HG02840 (cell line): ENCODE data around the gene EXOC5.
"Not testable (repeated sequence)": the region's sequence is repeated elsewhere in the genome, so short reads cannot be mapped to it uniquely, and the experiment has no call there.

Experiments used
- ATAC-seq: cut with Tn5 transposase; IDR thresholded peaks from one replicate; pipeline ENCODE4 v1.9.1; 2021; ENCODE audit warnings: mild to moderate bottlenecking, moderate library complexity, moderate number of reproducible peaks; ENCODE audit not compliant: unreplicated experiment, low FRiP score

The EXOC5 gene

DNA sequence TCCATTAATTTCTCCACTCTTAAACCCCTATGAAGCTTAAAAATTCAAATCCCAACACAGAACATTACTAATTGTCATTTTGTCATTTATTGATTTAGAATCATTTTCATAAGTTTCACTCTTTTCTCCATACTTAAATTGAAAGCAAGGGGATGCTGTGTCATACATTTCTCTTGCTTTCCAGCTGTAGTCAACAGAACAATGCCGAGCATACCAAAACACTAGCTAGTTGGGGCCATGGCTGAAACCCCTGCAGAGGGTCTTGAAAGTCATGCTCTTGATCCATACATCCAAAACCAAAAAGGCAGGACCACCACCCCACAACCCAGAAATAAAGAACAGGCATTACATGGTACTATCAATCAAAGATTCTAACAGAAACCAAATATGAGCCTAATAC is 9.0 kb downstream of the EXOC5 start:
- no peak for ATAC-seq

DNA sequence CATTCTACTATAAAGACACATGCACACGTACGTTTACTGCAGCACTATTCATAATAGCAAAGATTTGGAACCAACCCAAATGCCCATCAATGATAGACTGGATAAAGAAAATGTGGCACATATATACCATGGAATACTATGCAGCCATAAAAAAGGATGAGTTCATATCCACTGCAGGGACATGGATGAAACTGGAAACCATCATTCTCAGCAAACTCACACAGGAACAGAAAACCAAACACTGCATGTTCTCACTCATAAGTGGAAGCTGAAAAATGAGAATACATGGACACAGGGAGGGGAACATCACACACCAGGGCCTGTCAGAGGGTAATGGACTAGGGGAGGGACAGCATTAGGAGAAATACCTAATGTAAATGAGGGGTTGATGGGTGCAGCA is 10.5 kb downstream of the EXOC5 start:
- not testable (repeated sequence) for ATAC-seq

DNA sequence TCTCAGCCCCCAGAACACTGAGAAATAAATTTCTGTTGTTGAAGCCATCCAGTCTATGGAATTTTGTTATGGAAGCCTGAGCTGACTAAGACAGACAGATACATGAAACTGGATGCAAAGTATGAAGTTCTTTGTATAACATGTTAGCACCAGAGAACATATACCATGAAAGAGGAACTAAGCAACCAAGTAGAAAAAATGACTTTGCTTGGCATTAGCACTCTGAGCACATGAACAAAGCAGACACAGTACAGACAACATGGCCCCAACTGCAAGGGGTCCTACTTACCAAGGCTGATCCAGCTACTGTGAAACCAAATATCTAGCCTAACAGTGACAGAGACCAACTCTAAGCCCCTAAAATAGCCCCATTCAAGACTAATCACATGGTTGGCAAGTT is 13.8 kb downstream of the EXOC5 start:
- no peak for ATAC-seq

DNA sequence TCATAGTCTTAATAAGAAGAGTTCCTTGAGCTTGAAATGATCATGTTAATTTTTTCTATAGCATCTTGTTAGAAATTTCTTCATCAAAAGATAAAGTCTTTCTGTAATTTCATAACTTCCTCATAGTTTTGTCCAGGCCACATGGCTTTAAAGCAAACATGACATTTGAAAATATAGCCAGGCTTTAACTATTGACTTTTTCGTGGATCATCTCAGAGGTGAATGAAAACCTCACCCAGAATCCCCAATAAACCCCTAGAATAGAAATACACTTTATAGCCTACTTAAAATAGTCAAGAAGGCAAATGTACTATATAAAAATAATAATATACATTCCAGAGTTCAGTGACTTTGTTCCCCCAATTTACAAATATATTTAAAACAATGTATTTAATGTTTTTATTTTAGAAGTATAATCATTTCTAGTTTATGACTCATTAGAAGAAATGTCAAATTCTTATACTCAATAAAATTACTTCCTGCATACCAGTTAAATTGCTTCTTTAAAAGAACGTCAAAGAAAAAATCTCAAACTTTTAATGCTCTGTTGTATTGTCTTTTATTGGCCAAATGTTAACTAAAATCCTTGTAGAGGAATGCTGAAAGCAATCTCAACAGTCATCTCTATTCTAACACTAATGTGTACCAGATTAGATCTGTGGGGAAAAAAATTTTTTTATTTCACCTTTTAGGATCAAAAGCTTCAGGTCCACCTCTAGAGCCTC is 21.6 kb downstream of the EXOC5 start:
- no peak for ATAC-seq

DNA sequence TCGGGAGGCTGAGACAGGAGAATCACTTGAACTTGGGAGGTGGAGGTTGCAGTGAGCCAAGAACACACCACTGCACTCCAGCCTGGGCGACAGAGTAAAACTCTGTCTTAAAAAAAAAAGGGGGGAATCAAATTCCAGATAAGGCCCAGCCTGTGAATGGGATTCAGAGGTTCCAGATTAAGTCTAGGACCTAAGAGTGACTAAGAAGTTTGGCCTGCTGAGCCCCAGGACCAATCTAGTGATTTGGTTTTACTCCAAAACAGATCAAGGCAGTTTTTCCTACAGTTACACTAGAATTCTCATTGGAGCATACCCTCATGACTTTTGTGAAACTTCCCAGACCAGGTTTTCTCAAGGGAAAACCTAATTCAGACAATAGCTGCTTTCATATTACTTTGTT is 22.8 kb downstream of the EXOC5 start:
- no peak for ATAC-seq

DNA sequence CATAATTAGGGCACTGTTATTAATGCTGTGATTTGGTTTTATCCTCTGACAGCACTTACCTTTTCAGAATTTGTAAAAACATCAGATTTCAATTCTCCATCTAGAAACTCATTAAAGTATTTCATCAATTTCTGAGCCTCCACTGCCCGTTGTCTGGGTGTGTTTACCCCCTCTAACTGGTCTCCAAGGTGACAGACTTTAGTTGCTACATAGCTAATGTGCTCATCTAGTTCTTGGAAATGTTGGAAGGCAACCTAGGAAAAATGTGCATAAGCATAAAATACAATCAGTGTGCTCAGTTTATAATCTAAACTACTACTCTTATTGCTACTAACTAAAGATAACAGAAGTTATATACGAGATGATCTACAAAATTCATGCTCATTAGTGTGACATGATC is 24.6 kb downstream of the EXOC5 start:
- no peak for ATAC-seq

DNA sequence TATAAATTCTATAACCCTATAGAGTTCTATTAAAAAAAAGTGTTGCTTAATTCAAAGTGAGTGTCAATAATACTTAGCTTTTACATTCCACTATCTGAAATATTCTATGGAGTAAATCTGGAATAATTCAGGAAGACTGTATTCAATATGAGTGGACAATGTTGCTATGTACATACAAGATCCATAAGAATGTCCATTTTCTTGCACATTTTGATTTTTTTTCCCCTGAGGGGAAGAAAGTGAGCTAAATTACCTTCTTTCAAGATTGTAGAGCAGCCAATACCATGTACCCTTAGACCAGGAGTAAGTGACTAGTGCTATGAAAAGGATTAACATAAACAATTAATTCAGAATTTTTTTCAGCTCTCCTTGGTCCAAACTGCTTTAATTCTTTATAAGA is 25.4 kb downstream of the EXOC5 start:
- no peak for ATAC-seq

DNA sequence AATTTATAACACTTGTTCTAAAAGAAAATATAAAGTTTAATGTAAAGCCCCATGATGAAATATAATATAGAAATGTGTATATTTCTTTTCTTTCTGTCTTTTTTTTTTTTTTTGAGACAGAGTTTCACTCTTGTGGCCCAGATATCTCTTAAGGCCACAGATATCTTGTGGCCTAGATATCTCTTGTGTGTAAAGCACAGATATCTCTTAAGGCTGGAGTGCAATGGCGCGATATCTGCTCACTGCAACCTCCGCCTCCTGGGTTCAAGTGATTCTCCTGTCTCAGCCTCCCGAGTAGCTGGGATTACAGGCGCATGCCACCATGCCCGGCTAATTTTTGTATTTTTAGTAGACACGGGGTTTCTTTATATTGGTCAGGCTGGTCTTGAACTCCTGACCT is 28.6 kb downstream of the EXOC5 start:
- not testable (repeated sequence) for ATAC-seq

DNA sequence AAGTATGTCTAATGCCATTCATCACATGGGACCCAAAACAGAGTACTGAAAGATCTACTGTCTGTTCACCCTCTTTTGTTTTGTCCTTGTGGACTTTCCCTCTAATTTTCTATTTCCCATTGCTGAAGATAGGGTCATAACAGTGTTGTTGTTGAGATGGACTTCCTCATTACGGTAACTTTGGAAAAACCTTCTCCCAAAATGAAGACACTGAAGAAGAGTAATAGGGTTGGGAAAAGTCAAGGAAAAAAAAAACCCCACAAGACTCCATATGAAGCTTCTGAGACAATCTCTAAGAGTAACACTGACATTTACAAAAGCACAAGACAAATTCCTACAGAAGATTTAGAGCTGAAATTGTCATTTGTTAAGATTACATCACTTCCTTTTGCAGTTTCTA is 36.7 kb downstream of the EXOC5 start:
- no peak for ATAC-seq

DNA sequence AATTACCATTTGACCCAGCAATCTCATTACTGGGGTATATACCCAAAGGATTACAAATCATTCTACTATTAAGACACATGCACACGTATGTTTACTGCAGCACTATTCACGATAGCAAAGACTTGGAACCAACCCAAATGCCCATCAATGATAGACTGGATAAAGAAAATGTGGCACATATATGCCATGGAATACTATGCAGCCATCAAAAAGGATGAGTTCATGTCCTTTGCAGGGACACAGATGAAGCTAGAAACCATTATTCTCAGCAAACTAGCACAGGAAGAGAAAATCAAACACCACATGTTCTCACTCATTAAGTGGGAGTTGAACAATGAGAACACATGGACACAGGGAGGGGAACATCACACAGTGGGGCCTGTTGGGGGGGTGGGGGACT is 40.4 kb downstream of the EXOC5 start:
- not testable (repeated sequence) for ATAC-seq

DNA sequence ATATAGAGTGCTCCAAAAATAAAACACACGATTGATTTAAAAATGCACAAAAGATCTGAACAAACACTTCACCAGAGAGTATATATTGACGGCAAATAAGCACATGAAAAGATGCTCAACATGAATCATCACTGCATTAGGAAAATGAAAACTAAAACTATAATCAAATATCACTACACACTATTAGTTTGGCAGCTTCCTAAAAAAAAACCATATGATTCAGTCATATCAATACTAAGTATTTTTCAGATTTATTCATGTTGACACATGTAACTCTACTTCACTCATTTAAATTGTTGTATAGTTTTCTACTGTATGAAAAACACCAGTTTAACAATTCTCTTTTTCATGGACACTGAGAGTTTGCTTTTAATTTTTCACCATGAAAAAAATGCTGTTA is 41.6 kb downstream of the EXOC5 start:
- ATAC-seq = no peak

DNA sequence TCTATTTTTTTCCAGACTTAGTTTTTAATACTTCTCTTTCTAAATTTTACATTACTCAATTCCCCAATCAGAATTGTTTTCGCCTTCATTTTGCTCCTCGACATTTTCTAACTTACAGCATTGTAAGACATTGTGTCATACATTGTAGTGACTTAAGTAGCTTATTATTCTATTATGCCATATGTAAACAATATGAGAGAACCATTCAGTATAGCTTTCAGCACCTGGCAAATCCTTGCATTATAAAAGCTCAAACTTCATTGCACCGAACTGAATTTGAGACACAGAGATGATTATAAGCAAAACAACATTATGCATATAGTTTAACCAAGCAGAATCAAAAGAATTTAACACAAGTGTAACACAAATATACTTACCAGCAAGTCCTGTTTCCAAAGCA is 46.8 kb downstream of the EXOC5 start:
- no peak for ATAC-seq

DNA sequence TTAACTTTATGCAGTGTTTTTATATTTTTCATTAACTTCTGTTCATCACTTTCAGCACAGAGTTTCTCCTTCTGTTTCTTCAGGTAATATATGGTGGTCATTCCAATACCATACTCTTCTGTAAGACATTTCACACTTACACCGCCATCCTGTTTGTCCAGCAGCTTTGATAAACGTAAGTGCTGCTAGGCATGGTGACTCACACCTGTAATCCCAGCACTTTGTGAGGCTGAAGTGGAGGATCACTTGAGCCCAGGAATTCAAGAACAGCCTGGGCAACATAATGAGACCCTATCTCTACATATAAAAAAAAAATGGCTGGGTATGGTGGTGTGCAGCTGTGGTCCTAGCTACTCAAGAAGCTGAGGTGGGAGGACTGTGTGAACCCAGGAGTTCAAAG is 55.8 kb downstream of the EXOC5 start:
- ATAC-seq = no peak

DNA sequence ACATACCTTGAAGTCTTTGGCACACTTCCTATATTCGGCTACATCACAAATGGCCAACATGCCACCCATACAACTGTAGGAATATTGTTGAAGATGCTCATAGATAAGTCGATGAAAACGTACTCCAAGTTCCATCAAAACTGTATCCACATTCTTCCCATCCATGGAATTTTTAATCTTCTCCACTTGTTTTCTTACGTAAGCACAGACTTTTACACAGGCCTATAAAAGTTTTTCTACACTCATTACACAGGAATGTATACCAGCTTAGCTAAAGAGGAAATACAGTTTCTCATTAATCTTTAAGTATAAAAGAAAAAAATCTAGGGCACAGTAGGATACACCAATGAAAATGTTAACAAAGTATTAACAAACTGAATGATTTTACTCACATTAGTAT is 59.1 kb downstream of the EXOC5 start:
- no peak for ATAC-seq

DNA sequence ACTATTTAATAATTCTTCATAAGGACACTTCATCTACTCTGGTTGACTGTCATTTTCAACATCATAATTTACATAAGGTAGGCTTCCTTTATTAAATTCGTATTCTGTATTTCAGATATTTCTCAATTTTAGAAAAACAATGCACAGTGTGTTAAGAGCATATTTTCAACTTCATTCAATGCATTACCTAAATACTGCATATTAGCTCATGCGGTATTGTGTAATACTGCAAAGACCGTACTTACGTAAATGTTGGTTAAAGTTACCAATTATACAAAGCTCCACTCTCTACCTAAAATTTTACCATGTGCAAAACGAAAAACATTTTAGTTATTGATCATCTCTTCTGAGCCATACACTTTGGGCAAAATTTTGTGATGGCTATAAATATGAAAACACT is 62.8 kb downstream of the EXOC5 start:
- ATAC-seq = no peak

DNA sequence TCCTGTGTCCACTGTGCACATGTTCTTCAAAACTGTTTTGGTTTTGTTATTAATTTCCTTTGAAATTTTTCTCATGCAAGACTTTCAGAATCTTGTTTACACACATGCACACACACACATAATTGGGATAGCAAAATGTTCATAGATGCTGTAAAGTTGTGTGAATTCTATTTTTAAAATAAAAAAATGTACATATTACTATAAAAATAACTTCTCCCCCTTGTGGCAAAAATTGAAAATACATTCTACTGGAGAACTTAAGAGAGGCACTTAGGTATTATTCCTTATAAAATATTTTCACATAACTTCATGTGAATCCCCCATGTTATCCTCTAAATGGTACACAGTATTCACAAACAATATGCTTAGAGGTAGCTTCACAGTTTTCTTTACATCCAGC is 66.0 kb downstream of the EXOC5 start:
- ATAC-seq = not testable (repeated sequence)

DNA sequence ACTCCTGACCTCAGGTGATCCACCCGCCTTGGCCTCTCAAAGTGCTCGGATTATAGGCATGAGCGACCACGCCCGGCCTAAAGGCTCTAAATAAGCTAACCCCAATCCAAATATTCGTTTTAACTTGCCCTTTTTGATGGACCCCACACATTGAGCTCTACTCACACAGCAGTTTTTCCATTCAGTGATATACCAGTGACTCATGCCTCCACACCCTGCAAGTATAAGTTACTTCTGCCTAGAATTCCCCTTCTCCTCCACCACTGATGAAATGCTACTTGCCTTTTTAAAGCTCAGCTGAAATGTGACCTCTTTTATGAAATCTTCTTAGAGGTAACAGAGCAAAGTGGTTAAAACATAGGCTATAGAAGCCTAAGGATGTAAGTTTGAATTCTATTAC is 68.8 kb downstream of the EXOC5 start:
- ATAC-seq = no peak

DNA sequence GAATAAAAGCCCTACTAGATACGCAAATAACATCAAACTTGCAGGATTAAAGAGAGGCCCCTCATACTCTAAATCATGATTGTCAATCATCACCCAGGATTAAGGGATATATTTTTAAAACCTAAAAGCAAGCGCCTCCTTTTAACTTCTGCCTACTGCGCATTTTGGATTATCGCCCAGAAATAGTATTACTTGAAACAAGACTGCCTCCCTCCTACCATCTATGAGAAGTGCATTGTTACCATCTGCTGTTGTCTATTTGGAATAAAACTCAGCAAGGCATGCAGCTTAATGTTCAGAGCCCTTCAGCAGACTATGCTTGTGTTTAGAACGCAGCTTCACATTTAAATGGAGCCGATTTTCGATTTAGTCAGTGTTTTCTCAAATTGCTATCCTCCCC is 79.6 kb downstream of the EXOC5 start:
- no peak for ATAC-seq

DNA sequence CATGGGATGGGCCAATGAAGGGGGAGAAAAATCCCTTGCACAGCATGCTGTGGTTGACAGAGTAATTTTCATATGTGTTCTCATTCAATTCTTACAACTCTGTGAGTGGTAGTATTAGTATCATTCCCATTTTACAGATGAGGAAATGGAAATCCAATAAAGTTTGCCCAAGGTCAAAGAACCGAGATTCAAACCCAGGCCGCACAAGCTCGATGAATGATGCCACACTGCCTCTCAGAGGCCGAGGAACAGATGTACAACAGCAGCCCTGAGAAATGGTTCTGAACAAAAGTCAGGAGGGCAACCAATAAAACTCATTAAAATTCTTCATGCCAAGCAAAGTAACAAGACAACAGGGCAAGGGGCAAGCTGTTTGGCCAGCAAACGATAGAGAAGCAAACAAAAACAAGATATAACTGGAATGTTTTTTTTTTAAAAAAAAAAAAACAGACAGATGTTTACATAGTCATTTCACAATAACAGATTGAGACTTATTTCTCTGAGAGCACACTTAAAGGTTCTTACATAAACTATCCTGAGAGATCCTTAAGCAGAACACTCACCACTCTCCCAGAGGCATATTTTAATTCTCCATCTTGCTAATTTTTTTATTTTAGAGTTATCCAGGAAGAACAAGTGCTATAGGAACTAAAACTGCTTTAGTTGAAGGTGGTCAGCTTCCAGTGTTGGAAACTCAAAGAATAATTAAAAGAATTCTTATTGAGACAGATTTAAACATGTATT is 85.8 kb downstream of the EXOC5 start:
- no peak for ATAC-seq

DNA sequence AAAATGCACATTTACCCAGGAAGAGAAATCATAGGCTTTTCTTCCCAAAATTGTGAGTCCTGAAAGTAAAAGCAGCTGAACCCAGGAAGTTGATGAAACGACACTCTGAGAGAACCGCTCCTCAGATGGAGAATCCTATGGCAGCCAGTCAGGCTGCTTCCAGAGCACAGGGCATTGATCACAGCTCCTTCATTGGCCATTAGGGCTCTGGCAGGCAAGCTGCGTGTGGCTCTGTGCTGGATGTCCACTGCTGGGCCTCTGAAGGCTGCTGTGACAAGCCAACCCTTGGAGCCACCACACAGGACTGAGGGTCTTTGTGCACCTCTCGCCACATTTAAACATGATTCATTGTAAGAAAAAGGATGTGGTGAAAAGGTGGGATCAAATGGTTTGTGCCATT is 89.4 kb downstream of the EXOC5 start:
- ATAC-seq = no peak

DNA sequence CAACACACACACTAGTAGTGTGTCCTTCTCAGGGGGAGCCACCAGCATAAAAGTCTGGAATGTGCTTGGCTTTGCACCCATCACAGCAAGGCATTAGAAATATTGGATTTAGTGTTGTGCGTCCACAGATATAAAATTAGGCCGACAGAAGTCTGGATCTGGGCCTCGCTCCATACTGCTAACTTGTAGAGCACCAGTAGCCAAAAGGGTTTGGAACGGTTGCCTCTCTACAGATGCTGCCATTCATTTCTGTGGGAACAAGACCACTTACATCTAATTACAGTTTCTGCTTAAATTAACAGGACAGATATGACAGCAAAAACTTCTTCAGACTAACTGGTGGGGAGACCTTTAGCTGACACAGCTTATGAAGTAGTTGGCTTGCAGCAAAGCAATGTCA is 94.2 kb downstream of the EXOC5 start:
- no peak for ATAC-seq

DNA sequence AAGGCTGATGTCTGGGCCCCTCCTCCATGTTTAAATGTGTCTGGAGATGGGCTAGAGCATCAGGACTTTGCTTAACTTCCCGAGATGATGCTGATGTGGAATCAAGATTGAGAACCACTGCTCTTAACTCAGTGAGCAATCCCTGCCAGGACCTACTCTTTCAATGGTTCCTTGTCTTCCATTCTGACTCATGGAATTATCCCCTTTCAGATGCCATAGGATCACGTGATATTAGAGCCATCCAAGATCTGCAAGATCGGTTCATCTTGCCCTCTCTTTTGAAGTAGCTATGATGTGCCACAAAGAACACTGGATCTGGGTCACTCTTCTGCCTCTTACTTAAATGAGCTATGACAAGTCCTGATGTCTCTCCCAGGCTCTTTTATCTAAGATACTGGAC is 96.8 kb downstream of the EXOC5 start:
- ATAC-seq = no peak
